K562 (cell line): Measurements from ENCODE around the gene GATA6. TPM values are rescaled to one million over a fixed set of nuclear protein-coding genes. Genes with fewer than 3 reads are reported as not detected.
A peak's percentile ranks its signal among the peaks of the same experiment; 100 is the strongest.

Experiments used
- BHLHE40 ChIP-seq: IDR thresholded peaks from 2 replicates; pipeline ENCODE4 v1.6.1; 2011; ENCODE audit warnings: low read length, improper control_type of control experiment
- CBX8 ChIP-seq: fragments of 200-600 bp; sonication (generic); IDR thresholded peaks from 2 replicates; pipeline ENCODE4 v1.6.1; 2012; ENCODE audit warnings: borderline replicate concordance, mixed run types, low read depth, mild to moderate bottlenecking, moderate library complexity, mixed read lengths, low read length, control low read depth, inconsistent platforms; ENCODE audit not compliant: poor library complexity, severe bottlenecking; ENCODE audit errors: extremely low read depth
- CEBPG ChIP-seq, 3 experiments: fragments of 200-800 bp in 1 of 3; sonication (Bioruptor generic) in 1 of 3; sonication (generic) in 1 of 3; formaldehyde crosslinking in 1 of 3; IDR thresholded peaks in 2 of 3; conservative IDR thresholded peaks in 1 of 3; 2 replicates each; pipeline versions ENCODE4 v1.6.1 to v1.8.0; 2016 to 2022; ENCODE audit warnings: missing compliant biosample characterization in 2 of 3, missing genetic modification characterization in 2 of 3, mild to moderate bottlenecking in 1 of 3, missing genetic modification reagents in 1 of 3
- CHD1 ChIP-seq: fragments of 200-600 bp; sonication (generic); IDR thresholded peaks from one replicate; pipeline ENCODE4 v1.6.1; 2012; ENCODE audit warnings: mild to moderate bottlenecking, moderate library complexity, low read length, inconsistent platforms
- DNMT1 ChIP-seq: fragments of 450-650 bp; IDR thresholded peaks from 2 replicates; pipeline ENCODE4 v1.6.1; 2016; ENCODE audit warnings: antibody characterized with exemption, mild to moderate bottlenecking
- ETV5 ChIP-seq: sonication (generic); formaldehyde crosslinking; IDR thresholded peaks from 2 replicates; pipeline ENCODE4 v1.4.0; 2020; ENCODE audit warnings: low read depth, mild to moderate bottlenecking, missing genetic modification reagents
- FOSL1 ChIP-seq: fragments of 200-800 bp; sonication (Bioruptor generic); conservative IDR thresholded peaks from 2 replicates; pipeline ENCODE4 v1.6.1; 2016; ENCODE audit warnings: missing genetic modification characterization, missing compliant biosample characterization
- FOXA1 ChIP-seq: fragments of 450-650 bp; IDR thresholded peaks from 2 replicates; pipeline ENCODE4 v1.6.1; 2016; ENCODE audit warnings: mild to moderate bottlenecking, borderline replicate concordance
- JUN ChIP-seq, 2 experiments: sonication (generic) in 1 of 2; formaldehyde crosslinking in 1 of 2; IDR thresholded peaks; 2 replicates each; pipeline versions ENCODE4 v1.6.1 to v1.8.0; 2012 to 2022; ENCODE audit warnings: borderline replicate concordance in 2 of 2, mild to moderate bottlenecking in 2 of 2, improper control_type of control experiment in 1 of 2, low read depth in 1 of 2, low read length in 1 of 2, missing genetic modification reagents in 1 of 2
- LEF1 ChIP-seq: fragments of 450-650 bp; IDR thresholded peaks from 2 replicates; pipeline ENCODE4 v1.6.1; 2016; ENCODE audit warnings: mild to moderate bottlenecking
- MAZ ChIP-seq, 2 experiments: fragments of 450-650 bp in 1 of 2; sonication (generic) in 1 of 2; formaldehyde crosslinking; IDR thresholded peaks in 1 of 2; conservative IDR thresholded peaks in 1 of 2; 2 replicates each; pipeline versions ENCODE4 v1.4.0 to v1.5.0; 2020; ENCODE audit warnings: mild to moderate bottlenecking in 1 of 2, missing genetic modification reagents in 1 of 2
- MCM2 ChIP-seq: fragments of 450-650 bp; IDR thresholded peaks from 2 replicates; pipeline ENCODE4 v1.6.1; 2017; ENCODE audit warnings: low read depth, mild to moderate bottlenecking
- NCOA6 ChIP-seq: fragments of 450-650 bp; IDR thresholded peaks from 2 replicates; pipeline ENCODE4 v1.6.1; 2017; ENCODE audit warnings: mild to moderate bottlenecking
- ZNF224 ChIP-seq: sonication (generic); formaldehyde crosslinking; IDR thresholded peaks from 2 replicates; pipeline ENCODE4 v1.8.0; 2022; ENCODE audit warnings: mild to moderate bottlenecking, missing genetic modification reagents
- ZNF830 ChIP-seq: fragments of 250-450 bp; sonication (Bioruptor Pico); IDR thresholded peaks from 2 replicates; pipeline ENCODE4 v1.5.0; 2021; ENCODE audit warnings: mild to moderate bottlenecking
- polyA plus RNA-seq, 8 experiments: library from polyadenylated mRNA; depleted of rRNA in 4 of 8; stranded (reverse) in 5 of 8; unstranded in 3 of 8; fragments of >200 nt; fragmentation: Nextera tagmentation in 2 of 8; fragmentation: Illumina TruSeq in 1 of 8; extraction: Ambion mirVana in 2 of 8; extraction: Trizol in 1 of 8; gene quantifications; 2 replicates each; pipeline versions ENCODE4 v1.2.1 to v1.2.3, GENCODE V29; 2011 to 2014; ENCODE audit warnings: inconsistent platforms in 1 of 8, missing spikeins in 1 of 8
- total RNA-seq, 7 experiments: library from RNA; depleted of rRNA in 6 of 7; stranded (reverse); fragments of >200 nt in 6 of 7; fragmentation: Illumina TruSeq in 2 of 7; extraction: Trizol in 2 of 7; gene quantifications; 2 replicates each; pipeline versions ENCODE4 v1.2.1 to v1.2.3, GENCODE V29; 2011 to 2021; ENCODE audit warnings: low replicate concordance in 1 of 7
- TF ChIP-seq, protein P1 (sequence below): fragments of 450-650 bp; IDR thresholded peaks from 2 replicates; pipeline ENCODE4 v1.6.1; 2016; ENCODE audit warnings: missing biosample characterization, missing genetic modification characterization
- TF ChIP-seq, protein P2 (sequence below): fragments of 250-450 bp; sonication (Bioruptor Pico); IDR thresholded peaks from 2 replicates; pipeline ENCODE4 v1.9.0; 2021; ENCODE audit warnings: mild to moderate bottlenecking
- TF ChIP-seq, protein P3 (sequence below): fragments of 450-650 bp; conservative IDR thresholded peaks from 2 replicates; pipeline ENCODE4 v1.6.1; 2016; ENCODE audit warnings: missing genetic modification characterization, low read depth, mild to moderate bottlenecking, control low read depth, missing compliant biosample characterization
- TF ChIP-seq, protein P4 (sequence below): fragments of 250-450 bp; sonication (Bioruptor Pico); IDR thresholded peaks from 2 replicates; pipeline ENCODE4 v1.5.0; 2021
- TF ChIP-seq, protein P5 (sequence below): fragments of 450-650 bp; IDR thresholded peaks from 2 replicates; pipeline ENCODE4 v1.6.1; 2016; ENCODE audit warnings: mild to moderate bottlenecking

Gene GATA6
- total and polyA plus RNA-seq, 9 of the 15 experiments (the other 6 are each of a cell fraction or from before 2014, with no cell fraction given): 0.01 to 0.24 (median 0.16) TPM; not detected in 5

DNA sequence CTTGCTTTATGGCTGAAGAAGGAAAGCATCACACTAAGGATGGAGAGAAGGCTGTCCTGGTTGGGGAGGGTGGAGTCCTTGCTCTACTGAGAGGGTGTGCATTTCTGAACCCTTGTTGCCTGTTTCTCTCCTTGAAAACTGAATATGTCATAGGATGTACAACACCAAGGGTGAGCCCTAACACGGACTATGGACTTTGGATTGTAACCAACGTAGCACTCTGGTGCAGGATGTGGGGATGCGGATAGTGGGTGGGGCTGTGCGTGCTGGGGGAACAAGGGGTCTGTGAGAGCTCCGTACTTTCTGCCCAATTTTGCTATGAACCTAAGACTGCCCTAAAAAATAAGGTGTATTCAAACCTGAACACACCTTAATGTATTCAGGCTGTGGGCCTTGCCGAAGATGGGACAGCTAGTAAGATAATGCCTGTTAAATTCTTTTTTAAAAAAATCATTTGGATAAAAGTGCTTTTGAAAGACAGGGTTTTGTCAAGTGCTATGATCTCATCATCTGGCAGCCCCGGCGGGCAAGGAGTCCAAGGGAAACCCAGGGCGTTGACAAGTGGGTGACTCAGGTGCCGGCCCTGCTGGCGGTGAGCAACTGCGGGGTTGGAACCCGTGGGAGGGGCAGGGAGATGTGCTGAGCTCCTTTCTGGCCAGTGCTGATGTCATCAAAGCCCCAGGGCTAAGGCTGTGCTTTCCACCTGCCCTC lies 54.0 kb downstream of the GATA6 start (continued):
- TF ChIP-seq, protein P1, sequence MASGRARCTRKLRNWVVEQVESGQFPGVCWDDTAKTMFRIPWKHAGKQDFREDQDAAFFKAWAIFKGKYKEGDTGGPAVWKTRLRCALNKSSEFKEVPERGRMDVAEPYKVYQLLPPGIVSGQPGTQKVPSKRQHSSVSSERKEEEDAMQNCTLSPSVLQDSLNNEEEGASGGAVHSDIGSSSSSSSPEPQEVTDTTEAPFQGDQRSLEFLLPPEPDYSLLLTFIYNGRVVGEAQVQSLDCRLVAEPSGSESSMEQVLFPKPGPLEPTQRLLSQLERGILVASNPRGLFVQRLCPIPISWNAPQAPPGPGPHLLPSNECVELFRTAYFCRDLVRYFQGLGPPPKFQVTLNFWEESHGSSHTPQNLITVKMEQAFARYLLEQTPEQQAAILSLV (tag): no peak
- TF ChIP-seq FOSL1 (tag): peak; percentile 81
- no peak for TF ChIP-seq MCM2
- no peak for TF ChIP-seq ETV5 (CRISPR knock-in tag)
- no peak for TF ChIP-seq CBX8
- TF ChIP-seq, protein P2, sequence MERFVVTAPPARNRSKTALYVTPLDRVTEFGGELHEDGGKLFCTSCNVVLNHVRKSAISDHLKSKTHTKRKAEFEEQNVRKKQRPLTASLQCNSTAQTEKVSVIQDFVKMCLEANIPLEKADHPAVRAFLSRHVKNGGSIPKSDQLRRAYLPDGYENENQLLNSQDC (CRISPR knock-in tag): no peak
- no peak for TF ChIP-seq DNMT1
- peak in 1 of 2 experiments; percentile 32; a peak in 1 of 4 replicates for TF ChIP-seq MAZ (CRISPR knock-in tag; conservative IDR thresholded peaks at IDR 0.05 in 1 of 2, IDR thresholded peaks at IDR 0.05 in 1 of 2)
- TF ChIP-seq LEF1: no peak
- TF ChIP-seq, protein P3, sequence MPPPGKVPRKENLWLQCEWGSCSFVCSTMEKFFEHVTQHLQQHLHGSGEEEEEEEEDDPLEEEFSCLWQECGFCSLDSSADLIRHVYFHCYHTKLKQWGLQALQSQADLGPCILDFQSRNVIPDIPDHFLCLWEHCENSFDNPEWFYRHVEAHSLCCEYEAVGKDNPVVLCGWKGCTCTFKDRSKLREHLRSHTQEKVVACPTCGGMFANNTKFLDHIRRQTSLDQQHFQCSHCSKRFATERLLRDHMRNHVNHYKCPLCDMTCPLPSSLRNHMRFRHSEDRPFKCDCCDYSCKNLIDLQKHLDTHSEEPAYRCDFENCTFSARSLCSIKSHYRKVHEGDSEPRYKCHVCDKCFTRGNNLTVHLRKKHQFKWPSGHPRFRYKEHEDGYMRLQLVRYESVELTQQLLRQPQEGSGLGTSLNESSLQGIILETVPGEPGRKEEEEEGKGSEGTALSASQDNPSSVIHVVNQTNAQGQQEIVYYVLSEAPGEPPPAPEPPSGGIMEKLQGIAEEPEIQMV (tag): no peak
- no peak for TF ChIP-seq CHD1
- TF ChIP-seq NCOA6: no peak
- no peak for TF ChIP-seq ZNF830
- TF ChIP-seq JUN (IDR thresholded peaks at IDR 0.05; ENCODE audit: borderline replicate concordance, low read depth, low read length): peak; percentile 86
- no peak for TF ChIP-seq JUN (CRISPR knock-in tag; IDR thresholded peaks at IDR 0.05; ENCODE audit: borderline replicate concordance)
- TF ChIP-seq BHLHE40: 0 out of 2 replicates have a peak, but pooled peaks have one; percentile 16
- TF ChIP-seq FOXA1: no peak
- TF ChIP-seq ZNF224 (CRISPR knock-in tag): no peak
- TF ChIP-seq, protein P4, sequence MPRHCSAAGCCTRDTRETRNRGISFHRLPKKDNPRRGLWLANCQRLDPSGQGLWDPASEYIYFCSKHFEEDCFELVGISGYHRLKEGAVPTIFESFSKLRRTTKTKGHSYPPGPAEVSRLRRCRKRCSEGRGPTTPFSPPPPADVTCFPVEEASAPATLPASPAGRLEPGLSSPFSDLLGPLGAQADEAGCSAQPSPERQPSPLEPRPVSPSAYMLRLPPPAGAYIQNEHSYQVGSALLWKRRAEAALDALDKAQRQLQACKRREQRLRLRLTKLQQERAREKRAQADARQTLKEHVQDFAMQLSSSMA (CRISPR knock-in tag): no peak
- no peak for TF ChIP-seq CEBPG (CRISPR knock-in tag; IDR thresholded peaks at IDR 0.05)
- TF ChIP-seq CEBPG (tag; conservative IDR thresholded peaks at IDR 0.05 in 1 of 2, IDR thresholded peaks at IDR 0.05 in 1 of 2): no peak
- TF ChIP-seq, protein P5, sequence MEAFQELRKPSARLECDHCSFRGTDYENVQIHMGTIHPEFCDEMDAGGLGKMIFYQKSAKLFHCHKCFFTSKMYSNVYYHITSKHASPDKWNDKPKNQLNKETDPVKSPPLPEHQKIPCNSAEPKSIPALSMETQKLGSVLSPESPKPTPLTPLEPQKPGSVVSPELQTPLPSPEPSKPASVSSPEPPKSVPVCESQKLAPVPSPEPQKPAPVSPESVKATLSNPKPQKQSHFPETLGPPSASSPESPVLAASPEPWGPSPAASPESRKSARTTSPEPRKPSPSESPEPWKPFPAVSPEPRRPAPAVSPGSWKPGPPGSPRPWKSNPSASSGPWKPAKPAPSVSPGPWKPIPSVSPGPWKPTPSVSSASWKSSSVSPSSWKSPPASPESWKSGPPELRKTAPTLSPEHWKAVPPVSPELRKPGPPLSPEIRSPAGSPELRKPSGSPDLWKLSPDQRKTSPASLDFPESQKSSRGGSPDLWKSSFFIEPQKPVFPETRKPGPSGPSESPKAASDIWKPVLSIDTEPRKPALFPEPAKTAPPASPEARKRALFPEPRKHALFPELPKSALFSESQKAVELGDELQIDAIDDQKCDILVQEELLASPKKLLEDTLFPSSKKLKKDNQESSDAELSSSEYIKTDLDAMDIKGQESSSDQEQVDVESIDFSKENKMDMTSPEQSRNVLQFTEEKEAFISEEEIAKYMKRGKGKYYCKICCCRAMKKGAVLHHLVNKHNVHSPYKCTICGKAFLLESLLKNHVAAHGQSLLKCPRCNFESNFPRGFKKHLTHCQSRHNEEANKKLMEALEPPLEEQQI: no peak
